Inferior parietal cortex (tissue), 1 donor: Measurements from ENCODE around the gene SYCE1L.

Experiments
- DNase-seq: peaks from one replicate; pipeline ENCODE4 v3.0.0-alpha.2; 2016; ENCODE audit errors: extremely low spot score

The SYCE1L gene

DNA sequence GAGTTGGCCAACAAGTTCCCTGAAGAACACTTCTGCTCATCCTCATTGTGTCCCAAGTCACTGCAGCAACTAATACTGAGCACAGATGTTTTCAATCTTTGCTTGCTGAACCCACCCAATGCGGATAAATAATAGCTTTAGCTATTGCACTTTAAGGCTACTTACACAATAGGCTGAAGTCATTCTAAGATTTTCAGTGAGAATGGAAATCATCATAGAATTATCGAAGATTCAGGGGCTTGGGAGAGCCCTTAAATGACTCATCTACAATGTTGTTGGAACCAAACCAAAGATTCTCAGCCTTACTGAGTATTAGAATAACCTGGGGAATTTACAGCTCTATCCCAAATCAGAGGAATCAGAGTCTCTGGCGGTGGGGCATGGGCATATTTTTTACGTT lies 51.2 kb downstream of the SYCE1L start:
- no peak for DNase-seq
